ENCODE measurements around the gene PTPN4. TPM values are rescaled to one million over a fixed set of nuclear protein-coding genes. Genes with fewer than 3 reads are reported as not detected.

Gene PTPN4
- total and polyA plus RNA-seq, 2 donors from 2014 or later, result 7.4 to 46.4 TPM

DNA sequence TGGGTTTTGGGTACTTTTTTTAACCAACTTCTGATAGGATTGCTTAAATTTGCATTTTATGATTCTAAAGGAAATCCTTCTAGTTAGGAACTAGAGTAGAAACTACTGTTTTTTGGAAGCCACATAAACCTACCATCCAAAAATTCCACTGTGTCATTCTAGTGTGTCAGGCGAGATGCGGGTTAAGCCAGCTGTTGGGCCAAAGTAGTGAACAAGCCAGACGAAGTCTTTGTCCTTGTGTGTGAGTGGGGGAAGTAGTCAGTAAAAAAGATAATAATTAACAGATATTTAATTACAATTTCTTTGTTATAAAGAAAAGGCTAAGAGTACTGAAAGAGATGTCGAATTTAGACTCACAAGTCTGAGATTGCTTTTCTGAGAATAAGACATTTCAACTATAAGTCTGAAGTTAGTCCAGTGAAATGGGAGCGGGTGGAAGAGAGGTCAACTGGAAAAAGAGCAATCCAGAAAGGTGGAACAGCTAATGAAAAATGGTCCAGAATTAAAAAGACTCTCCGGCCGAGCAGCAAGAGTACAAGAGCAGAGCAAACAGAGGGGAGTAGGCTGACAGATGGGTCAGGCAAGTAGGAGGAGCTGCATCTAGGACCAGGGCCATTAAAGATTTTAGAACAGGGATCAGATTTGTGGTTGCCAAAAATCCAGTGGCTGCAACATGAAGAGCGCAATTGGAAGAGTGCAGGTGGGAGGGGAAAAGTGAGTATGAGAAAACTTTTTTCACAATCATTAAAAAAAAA lies 254.7 kb downstream of the PTPN4 start:
- TF ChIP-seq, protein P1, sequence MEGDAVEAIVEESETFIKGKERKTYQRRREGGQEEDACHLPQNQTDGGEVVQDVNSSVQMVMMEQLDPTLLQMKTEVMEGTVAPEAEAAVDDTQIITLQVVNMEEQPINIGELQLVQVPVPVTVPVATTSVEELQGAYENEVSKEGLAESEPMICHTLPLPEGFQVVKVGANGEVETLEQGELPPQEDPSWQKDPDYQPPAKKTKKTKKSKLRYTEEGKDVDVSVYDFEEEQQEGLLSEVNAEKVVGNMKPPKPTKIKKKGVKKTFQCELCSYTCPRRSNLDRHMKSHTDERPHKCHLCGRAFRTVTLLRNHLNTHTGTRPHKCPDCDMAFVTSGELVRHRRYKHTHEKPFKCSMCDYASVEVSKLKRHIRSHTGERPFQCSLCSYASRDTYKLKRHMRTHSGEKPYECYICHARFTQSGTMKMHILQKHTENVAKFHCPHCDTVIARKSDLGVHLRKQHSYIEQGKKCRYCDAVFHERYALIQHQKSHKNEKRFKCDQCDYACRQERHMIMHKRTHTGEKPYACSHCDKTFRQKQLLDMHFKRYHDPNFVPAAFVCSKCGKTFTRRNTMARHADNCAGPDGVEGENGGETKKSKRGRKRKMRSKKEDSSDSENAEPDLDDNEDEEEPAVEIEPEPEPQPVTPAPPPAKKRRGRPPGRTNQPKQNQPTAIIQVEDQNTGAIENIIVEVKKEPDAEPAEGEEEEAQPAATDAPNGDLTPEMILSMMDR (IDR thresholded peaks at IDR 0.05; ENCODE audit: borderline replicate concordance, extremely low read depth, insufficient read depth), result no peak
- Histone ChIP-seq H3K4me3 (ENCODE audit: low read length in 3 of 3) (peak overlapping the region; percentile 63 to 91 (median 82)), H3K4me1 (ENCODE audit: control insufficient read depth in 2 of 3, insufficient read depth in 2 of 3, low read depth in 1 of 3, low read length in 3 of 3) (peaks cover 0 to 7% (median 4%) of the 10 kb centered on the region in 3 donors), H3K9ac (ENCODE audit: low read length in 3 of 3) (peak overlapping the region in 2 of 3 donors; percentile 59 to 81), H3K27ac (ENCODE audit: low read depth in 2 of 2, low read length in 2 of 2) (peak overlapping the region; percentile 42 to 65), H3K36me3 (ENCODE audit: control insufficient read depth in 2 of 3, insufficient read depth in 3 of 3, low read length in 3 of 3) (no peaks in the 10 kb centered on the region), H3K9me3 (ENCODE audit: control insufficient read depth in 2 of 3, insufficient read depth in 1 of 3, low read length in 3 of 3) (no peaks in the 10 kb centered on the region), H3K27me3 (ENCODE audit: control insufficient read depth, insufficient read depth, low read length) (no peaks in the 10 kb centered on the region)
- FAIRE-seq (no peak), DNase-seq (peak in 3 of 5 donors; percentile 39 to 78 (median 76))
- intact Hi-C loops (cut with DNase I), result no loop called here

DNA sequence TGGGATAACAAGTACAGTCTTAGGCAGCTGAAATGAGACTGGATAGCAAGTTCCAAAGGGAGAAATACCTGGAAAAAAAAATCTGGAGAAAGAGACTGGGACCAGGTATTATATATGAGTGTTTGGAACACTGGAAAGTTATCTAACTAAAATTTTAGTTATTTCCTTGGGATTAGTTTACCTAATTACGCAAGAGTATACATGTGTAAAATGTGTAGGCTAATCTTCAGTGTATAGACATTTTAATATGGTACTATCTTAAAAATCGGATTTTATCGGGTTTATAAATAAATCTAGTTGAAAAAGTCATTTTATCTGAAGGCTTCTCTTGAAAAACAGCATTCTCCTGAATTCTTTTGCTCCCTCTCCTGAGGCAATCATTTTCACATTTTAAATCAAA lies 257.1 kb downstream of the PTPN4 start:
- no peak overlapping the region for H3K9ac ChIP-seq (ENCODE audit: low read length in 3 of 3)
- intact Hi-C loops (cut with DNase I), result no loop called here
- no peaks in the 10 kb centered on the region for H3K27me3 ChIP-seq (ENCODE audit: control insufficient read depth, insufficient read depth, low read length)
- no peak overlapping the region for H3K27ac ChIP-seq (ENCODE audit: low read depth in 2 of 2, low read length in 2 of 2)
- FAIRE-seq (no peak), DNase-seq (no peak)
- no peak overlapping the region for H3K4me3 ChIP-seq (ENCODE audit: low read length in 3 of 3)
- TF ChIP-seq, protein P1 (IDR thresholded peaks at IDR 0.05; ENCODE audit: borderline replicate concordance, extremely low read depth, insufficient read depth), result no peak
- peaks cover 0 to 7% (median 4%) of the 10 kb centered on the region in 3 donors for H3K4me1 ChIP-seq (ENCODE audit: control insufficient read depth in 2 of 3, insufficient read depth in 2 of 3, low read depth in 1 of 3, low read length in 3 of 3)
- no peaks in the 10 kb centered on the region for H3K36me3 ChIP-seq (ENCODE audit: control insufficient read depth in 2 of 3, insufficient read depth in 3 of 3, low read length in 3 of 3)
- H3K9me3 ChIP-seq (ENCODE audit: control insufficient read depth in 2 of 3, insufficient read depth in 1 of 3, low read length in 3 of 3), result no peaks in the 10 kb centered on the region

DNA sequence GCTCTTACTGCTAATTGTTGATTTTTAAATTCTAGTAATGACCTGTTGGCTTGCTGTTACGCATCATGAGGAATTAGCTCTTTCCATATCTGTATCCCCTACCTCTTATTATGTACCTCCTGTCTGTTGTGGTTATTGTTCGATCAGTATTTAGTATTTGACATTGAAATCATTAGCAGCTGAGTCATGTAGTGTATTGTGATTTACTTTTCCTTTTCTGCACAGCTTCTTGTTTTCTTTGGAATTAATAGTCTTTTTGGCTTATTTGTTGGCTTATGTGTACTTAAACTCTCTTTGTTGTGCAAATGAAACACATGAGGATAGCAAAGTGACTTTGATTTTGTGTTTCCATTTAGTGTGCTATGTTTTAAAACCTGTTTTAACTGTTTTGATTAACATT lies 257.5 kb downstream of the PTPN4 start:
- no peaks in the 10 kb centered on the region for H3K36me3 ChIP-seq (ENCODE audit: control insufficient read depth in 2 of 3, insufficient read depth in 3 of 3, low read length in 3 of 3)
- H3K27ac ChIP-seq (ENCODE audit: low read depth in 2 of 2, low read length in 2 of 2), result no peak overlapping the region
- peaks cover 0 to 7% (median 2%) of the 10 kb centered on the region in 3 donors for H3K4me1 ChIP-seq (ENCODE audit: control insufficient read depth in 2 of 3, insufficient read depth in 2 of 3, low read depth in 1 of 3, low read length in 3 of 3)
- H3K9ac ChIP-seq (ENCODE audit: low read length in 3 of 3), result no peak overlapping the region
- H3K4me3 ChIP-seq (ENCODE audit: low read length in 3 of 3), result no peak overlapping the region
- intact Hi-C loops (cut with DNase I), result no loop called here
- no peaks in the 10 kb centered on the region for H3K27me3 ChIP-seq (ENCODE audit: control insufficient read depth, insufficient read depth, low read length)
- H3K9me3 ChIP-seq (ENCODE audit: control insufficient read depth in 2 of 3, insufficient read depth in 1 of 3, low read length in 3 of 3), result no peaks in the 10 kb centered on the region
- TF ChIP-seq, protein P1 (IDR thresholded peaks at IDR 0.05; ENCODE audit: borderline replicate concordance, extremely low read depth, insufficient read depth), result no peak
- DNase-seq (no peak), FAIRE-seq (no peak)

Data from kidney (tissue), 14 donors.